K562 (cell line): ENCODE measurements around the gene PREX1.

Source experiments
- E2F3 ChIP-seq: fragments of 250-450 bp; sonication (Bioruptor Pico); IDR thresholded peaks from 2 replicates; pipeline ENCODE4 v1.4.0; 2020; ENCODE audit warnings: mild to moderate bottlenecking
- ERF ChIP-seq: fragments of 450-650 bp; formaldehyde crosslinking; IDR thresholded peaks from 2 replicates; pipeline ENCODE4 v1.4.0; 2020; ENCODE audit warnings: mild to moderate bottlenecking, mixed read lengths
- FOSL1 ChIP-seq: fragments of 200-800 bp; sonication (Bioruptor generic); conservative IDR thresholded peaks from 2 replicates; pipeline ENCODE4 v1.6.1; 2016; ENCODE audit warnings: missing genetic modification characterization, missing compliant biosample characterization
- FOXJ3 ChIP-seq: sonication (generic); formaldehyde crosslinking; IDR thresholded peaks from 2 replicates; pipeline ENCODE4 v1.4.0; 2020; ENCODE audit warnings: mild to moderate bottlenecking, missing genetic modification reagents
- GTF2A2 ChIP-seq: IDR thresholded peaks from 2 replicates; pipeline ENCODE4 v1.6.1; 2016; ENCODE audit warnings: mild to moderate bottlenecking, missing genetic modification characterization, missing compliant biosample characterization
- HMBOX1 ChIP-seq: sonication (generic); IDR thresholded peaks from 2 replicates; pipeline ENCODE4 v1.6.1; 2016
- REST ChIP-seq, 2 experiments: fragments of 450-650 bp; formaldehyde crosslinking in 1 of 2; IDR thresholded peaks; 2 replicates each; pipeline versions ENCODE4 v1.4.0 to v1.6.1; 2014 to 2020; ENCODE audit warnings: mild to moderate bottlenecking in 2 of 2, borderline replicate concordance in 1 of 2, low read depth in 1 of 2
- TBP ChIP-seq: optimal IDR thresholded peaks from 2 replicates; pipeline ENCODE3; 2011; ENCODE audit warnings: low read depth, low read length, improper control_type of control experiment
- UBTF ChIP-seq, 2 experiments: IDR thresholded peaks; 2 replicates each; pipeline ENCODE4 v1.6.1; 2012; ENCODE audit warnings: improper control_type of control experiment in 2 of 2, low read depth in 2 of 2, low read length in 2 of 2, borderline replicate concordance in 1 of 2
- ZEB2 ChIP-seq: fragments of 450-650 bp; IDR thresholded peaks from 2 replicates; pipeline ENCODE4 v1.6.1; 2016
- TF ChIP-seq, protein P1 (sequence below): sonication (generic); formaldehyde crosslinking; IDR thresholded peaks from 2 replicates; pipeline ENCODE4 v1.8.0; 2022; ENCODE audit warnings: missing genetic modification reagents, mild to moderate bottlenecking, moderate library complexity, borderline replicate concordance
- TF ChIP-seq, protein P2 (sequence below), 3 experiments: IDR thresholded peaks in 2 of 3; conservative IDR thresholded peaks in 1 of 3; 2 replicates each; pipeline ENCODE4 v1.5.1; 2011 to 2012; ENCODE audit warnings: low read length in 3 of 3, mild to moderate bottlenecking in 3 of 3, control low read depth in 2 of 3, improper control_type of control experiment in 1 of 3, inconsistent platforms in 1 of 3, low read depth in 1 of 3, mixed read lengths in 1 of 3, moderate library complexity in 1 of 3; ENCODE audit not compliant: insufficient read depth in 2 of 3
- TF ChIP-seq, protein P3 (sequence below): sonication (generic); formaldehyde crosslinking; IDR thresholded peaks from 2 replicates; pipeline ENCODE4 v1.8.0; 2022; ENCODE audit warnings: mild to moderate bottlenecking, missing genetic modification reagents

GRCh38 chr20:48834278-48834677 lies 6.5 kb upstream of the PREX1 start:
- TF ChIP-seq, protein P1, sequence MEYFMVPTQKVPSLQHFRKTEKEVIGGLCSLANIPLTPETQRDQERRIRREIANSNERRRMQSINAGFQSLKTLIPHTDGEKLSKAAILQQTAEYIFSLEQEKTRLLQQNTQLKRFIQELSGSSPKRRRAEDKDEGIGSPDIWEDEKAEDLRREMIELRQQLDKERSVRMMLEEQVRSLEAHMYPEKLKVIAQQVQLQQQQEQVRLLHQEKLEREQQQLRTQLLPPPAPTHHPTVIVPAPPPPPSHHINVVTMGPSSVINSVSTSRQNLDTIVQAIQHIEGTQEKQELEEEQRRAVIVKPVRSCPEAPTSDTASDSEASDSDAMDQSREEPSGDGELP (CRISPR knock-in tag): no peak
- TF ChIP-seq, protein P2, sequence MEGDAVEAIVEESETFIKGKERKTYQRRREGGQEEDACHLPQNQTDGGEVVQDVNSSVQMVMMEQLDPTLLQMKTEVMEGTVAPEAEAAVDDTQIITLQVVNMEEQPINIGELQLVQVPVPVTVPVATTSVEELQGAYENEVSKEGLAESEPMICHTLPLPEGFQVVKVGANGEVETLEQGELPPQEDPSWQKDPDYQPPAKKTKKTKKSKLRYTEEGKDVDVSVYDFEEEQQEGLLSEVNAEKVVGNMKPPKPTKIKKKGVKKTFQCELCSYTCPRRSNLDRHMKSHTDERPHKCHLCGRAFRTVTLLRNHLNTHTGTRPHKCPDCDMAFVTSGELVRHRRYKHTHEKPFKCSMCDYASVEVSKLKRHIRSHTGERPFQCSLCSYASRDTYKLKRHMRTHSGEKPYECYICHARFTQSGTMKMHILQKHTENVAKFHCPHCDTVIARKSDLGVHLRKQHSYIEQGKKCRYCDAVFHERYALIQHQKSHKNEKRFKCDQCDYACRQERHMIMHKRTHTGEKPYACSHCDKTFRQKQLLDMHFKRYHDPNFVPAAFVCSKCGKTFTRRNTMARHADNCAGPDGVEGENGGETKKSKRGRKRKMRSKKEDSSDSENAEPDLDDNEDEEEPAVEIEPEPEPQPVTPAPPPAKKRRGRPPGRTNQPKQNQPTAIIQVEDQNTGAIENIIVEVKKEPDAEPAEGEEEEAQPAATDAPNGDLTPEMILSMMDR (IDR thresholded peaks at IDR 0.05 in 2 of 3, conservative IDR thresholded peaks at IDR 0.05 in 1 of 3; ENCODE audit: insufficient read depth in 2 of 3, low read depth in 1 of 3, low read length in 3 of 3): no peak
- no peak for TF ChIP-seq REST (IDR thresholded peaks at IDR 0.05; ENCODE audit: borderline replicate concordance)
- no peak for TF ChIP-seq REST (CRISPR knock-in tag; IDR thresholded peaks at IDR 0.05; ENCODE audit: low read depth)
- no peak for TF ChIP-seq UBTF (IDR thresholded peaks at IDR 0.05; ENCODE audit: borderline replicate concordance in 1 of 2, low read depth in 2 of 2, low read length in 2 of 2)
- TF ChIP-seq FOXJ3 (CRISPR knock-in tag): no peak
- no peak for TF ChIP-seq GTF2A2
- no peak for TF ChIP-seq FOSL1 (tag)
- TF ChIP-seq, protein P3, sequence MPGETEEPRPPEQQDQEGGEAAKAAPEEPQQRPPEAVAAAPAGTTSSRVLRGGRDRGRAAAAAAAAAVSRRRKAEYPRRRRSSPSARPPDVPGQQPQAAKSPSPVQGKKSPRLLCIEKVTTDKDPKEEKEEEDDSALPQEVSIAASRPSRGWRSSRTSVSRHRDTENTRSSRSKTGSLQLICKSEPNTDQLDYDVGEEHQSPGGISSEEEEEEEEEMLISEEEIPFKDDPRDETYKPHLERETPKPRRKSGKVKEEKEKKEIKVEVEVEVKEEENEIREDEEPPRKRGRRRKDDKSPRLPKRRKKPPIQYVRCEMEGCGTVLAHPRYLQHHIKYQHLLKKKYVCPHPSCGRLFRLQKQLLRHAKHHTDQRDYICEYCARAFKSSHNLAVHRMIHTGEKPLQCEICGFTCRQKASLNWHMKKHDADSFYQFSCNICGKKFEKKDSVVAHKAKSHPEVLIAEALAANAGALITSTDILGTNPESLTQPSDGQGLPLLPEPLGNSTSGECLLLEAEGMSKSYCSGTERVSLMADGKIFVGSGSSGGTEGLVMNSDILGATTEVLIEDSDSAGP: no peak
- TF ChIP-seq ZEB2: no peak
- no peak for TF ChIP-seq TBP
- no peak for TF ChIP-seq ERF (CRISPR knock-in tag)
- TF ChIP-seq E2F3 (CRISPR knock-in tag): no peak
- TF ChIP-seq HMBOX1: no peak
